22Rv1 (cell line): ENCODE results near the gene ATG7.

Experiments
- H3K27ac ChIP-seq: fragments of 450-650 bp; 2 replicates; pipeline ENCODE4 v1.5.1; 2017
- ZFX ChIP-seq: fragments of 450-650 bp; IDR thresholded peaks from 2 replicates; pipeline ENCODE4 v1.6.1; 2017; ENCODE audit warnings: antibody characterized with exemption, borderline replicate concordance
- TF ChIP-seq, protein P1 (sequence below): fragments of 450-650 bp; IDR thresholded peaks from 2 replicates; pipeline ENCODE4 v1.5.1; 2017; ENCODE audit warnings: mild to moderate bottlenecking

Gene ATG7

DNA sequence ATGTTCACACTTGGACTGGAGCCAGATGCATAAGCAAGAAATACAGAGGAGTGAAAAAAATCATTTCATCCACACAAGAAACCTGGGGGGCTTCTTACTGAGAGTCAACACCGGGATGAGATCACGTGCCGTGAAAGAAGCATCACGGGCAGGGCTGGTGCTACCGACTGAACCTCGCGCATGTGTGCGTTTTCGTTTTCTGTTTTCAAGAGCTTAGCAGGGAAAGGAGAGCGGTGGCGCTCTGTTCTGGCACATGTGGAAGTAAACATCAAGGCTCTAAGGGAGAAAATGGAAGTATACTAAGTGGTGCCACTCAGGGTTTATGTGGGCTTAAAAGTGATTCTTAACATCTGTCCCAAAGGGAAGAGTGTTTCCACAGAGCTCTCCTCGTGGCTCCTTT lies 315.6 kb downstream of the ATG7 start:
- H3K27ac ChIP-seq = no peak overlapping the region
- TF ChIP-seq, protein P1, sequence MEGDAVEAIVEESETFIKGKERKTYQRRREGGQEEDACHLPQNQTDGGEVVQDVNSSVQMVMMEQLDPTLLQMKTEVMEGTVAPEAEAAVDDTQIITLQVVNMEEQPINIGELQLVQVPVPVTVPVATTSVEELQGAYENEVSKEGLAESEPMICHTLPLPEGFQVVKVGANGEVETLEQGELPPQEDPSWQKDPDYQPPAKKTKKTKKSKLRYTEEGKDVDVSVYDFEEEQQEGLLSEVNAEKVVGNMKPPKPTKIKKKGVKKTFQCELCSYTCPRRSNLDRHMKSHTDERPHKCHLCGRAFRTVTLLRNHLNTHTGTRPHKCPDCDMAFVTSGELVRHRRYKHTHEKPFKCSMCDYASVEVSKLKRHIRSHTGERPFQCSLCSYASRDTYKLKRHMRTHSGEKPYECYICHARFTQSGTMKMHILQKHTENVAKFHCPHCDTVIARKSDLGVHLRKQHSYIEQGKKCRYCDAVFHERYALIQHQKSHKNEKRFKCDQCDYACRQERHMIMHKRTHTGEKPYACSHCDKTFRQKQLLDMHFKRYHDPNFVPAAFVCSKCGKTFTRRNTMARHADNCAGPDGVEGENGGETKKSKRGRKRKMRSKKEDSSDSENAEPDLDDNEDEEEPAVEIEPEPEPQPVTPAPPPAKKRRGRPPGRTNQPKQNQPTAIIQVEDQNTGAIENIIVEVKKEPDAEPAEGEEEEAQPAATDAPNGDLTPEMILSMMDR = no peak
- TF ChIP-seq ZFX = no peak

DNA sequence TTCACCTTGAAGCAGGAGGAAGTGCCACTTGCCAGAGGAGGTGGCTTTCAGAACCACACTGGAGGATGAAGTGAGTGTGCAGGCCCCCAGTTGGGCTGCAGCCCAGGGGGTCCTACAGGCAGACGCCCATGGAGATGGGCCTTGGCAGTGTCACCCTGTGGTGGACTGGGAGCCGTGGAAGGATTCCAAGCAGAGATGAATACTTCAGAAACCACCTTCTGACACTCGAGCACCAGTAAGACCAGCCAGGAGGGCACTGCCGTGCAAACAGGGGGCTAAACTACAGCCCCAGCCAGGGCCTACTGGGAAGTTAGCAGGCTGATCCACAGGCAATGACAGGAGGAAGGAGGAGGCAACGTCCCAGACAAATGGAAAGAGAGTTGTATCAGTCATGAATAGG lies 316.1 kb downstream of the ATG7 start:
- TF ChIP-seq, protein P1 = no peak
- no peak overlapping the region for H3K27ac ChIP-seq

DNA sequence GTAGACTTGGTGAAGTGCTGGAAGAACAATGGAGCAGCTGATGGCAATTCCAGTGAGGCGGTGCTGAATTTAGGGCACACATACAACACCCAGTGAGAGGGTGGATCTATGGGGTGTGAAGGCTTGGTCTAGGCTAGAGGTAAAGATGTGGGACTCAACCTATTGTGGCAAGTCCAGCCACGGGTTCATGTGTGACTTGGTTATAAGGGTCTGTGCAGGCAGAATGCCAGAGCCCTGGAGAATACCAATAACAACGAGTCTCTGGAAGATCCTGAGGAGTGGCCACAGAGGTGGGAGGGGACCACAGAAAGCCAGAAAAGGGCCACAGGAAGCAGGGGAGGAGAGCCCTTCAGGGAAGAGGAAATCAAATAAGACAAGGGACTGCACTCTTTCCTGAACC lies 316.6 kb downstream of the ATG7 start:
- TF ChIP-seq, protein P1 = no peak
- no peak for TF ChIP-seq ZFX
- H3K27ac ChIP-seq = no peak overlapping the region

DNA sequence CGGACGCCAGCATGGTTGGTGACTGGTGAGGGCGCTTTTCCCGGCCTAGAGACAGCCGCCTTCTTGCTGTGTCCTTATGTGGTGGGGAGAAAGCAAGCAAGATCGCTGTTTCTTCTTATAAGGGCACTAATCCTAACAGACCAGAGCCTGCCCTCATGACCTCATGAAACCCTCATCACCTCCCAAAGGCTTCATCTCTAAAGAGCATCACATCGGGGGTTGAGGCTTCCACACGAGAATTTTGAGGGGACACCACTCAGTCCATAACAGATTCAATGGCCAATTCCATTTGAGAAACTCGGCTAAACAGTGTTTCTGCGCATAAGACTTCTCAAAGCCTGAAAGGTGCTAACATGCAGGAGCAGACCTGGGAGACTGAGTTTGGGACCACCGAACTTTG lies 317.5 kb downstream of the ATG7 start:
- no peak for TF ChIP-seq ZFX
- TF ChIP-seq, protein P1 = no peak
- H3K27ac ChIP-seq = no peak overlapping the region

DNA sequence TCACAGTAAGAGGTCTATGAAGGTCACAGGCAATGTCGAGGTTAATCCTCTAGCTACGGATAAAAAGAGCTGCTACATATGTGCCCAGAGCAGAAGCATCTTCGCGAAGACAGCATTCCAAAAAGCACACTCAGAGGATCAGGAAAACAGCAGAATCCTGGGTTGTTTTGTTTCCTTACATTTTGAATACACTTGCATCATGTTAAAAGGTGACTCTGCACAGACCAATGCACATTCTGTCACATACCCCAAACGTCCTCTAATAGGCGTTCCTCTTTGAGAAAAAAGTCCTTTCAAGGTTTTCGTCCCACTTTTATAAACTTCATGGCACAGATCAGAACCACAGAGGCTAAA lies 318.8 kb downstream of the ATG7 start:
- TF ChIP-seq, protein P1 = no peak
- no peak for TF ChIP-seq ZFX
- H3K27ac ChIP-seq = peak overlapping the region; percentile 56

DNA sequence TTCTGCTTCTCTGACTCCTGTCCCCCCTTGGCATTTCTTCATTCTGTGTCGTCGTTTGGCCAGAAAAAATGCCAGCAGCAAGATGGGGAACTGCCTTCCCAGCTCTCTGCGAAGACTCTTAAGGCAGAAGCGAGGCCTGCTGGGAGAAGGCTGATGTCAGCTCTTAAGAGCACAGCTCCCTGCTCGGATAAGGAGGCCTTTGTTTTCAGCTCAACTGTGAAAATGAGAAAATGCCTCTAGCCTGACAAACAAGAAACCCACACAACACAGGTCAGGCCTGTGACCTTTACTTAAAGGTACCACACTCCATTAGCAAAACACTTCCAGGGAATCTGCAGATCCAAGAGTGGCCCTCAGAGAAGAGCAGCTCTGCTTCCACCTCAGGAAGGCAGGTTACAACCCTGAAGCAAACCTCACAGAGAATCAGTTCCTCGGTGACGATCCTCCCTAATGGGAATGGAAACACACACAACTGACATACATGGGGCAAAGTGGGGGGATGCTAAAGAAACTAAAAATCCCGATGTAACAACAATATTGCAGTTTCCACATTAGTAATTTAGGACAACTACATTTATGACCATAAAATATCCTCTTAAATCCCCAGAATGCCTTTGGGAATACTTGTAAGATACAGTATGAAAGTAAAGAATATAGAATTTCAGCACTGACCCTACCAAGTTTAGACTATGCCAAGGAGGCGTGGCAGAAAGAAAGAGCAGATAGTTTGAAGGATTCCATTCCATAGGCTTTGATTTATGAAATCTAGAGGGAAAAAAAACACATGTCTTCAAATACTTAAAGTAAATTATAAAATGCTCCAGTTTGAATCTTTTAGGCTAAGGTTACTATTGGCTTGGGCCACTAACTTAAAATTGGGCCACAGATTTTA lies 319.4 kb downstream of the ATG7 start:
- no peak for TF ChIP-seq ZFX
- TF ChIP-seq, protein P1 = no peak
- H3K27ac ChIP-seq = peak overlapping the region; percentile 56

DNA sequence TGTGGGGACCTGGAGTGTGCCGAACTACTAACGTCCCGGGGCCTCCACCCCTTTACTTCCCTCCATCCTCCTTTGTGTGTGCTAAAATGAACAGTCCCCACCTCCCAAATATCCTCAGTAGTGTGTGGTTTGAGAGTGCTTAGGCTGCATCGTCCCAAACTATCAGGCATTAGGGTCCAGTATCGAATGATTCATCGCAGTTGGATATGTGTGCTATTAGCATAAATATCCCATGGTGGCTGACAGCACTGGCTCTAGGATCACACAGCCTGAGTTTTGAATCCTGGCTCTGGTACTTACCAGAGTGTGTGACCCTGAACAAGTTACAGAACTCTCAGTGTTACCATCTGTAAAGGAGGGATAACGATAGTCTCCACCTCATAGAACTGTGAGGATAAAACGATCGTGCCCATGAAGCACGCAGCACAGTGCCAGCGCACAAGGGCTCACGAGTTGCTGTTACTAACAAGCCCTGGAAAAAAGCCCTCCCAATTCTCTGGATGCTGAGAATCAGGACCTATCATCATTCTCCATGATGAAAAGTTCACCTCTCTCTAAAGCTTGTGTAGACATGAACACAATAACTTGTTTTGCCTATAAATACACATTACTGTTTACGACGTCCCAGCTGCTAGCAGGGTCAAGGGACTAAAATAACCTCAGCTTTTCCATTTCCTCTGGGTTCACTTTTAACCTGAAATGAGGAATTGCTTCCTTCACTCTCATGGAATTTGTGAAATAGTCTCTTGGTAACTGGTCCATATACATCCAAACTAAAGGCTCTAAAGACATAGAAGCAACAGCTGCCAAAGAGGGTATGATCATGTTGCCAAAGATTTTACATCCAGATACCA lies 320.5 kb downstream of the ATG7 start:
- TF ChIP-seq, protein P1 = no peak
- H3K27ac ChIP-seq = no peak overlapping the region; the same call in 1 of the 2 replicates
